Common myeloid progenitor, CD34-positive (primary cell): ENCODE data around the gene ATP2C2.
"Not testable (repeated sequence)": the region's sequence is repeated elsewhere in the genome, so short reads cannot be mapped to it uniquely, and the experiment has no call there.

ENCODE experiments used
- CTCF ChIA-PET: fragments of 350-600 bp; sonication (Branson Sonifier 250); formaldehyde crosslinking; loops from one replicate; lab custom pipeline; 2021; ENCODE audit warnings: antibody characterized with exemption; lab: Charles Lee
- POLR2A ChIA-PET: fragments of 350-600 bp; sonication (Branson Sonifier 250); formaldehyde crosslinking; loops from one replicate; lab custom pipeline; 2021; ENCODE audit warnings: antibody characterized with exemption; lab: Charles Lee
- DNase-seq, 3 donors: peaks; one replicate each; pipeline versions ENCODE4 v3.0.0 to v3.0.0-alpha.2; 2013
- H3K27ac ChIP-seq, 2 experiments: 1 replicate in 1 of 2; 2 replicates in 1 of 2; pipeline ENCODE4 v1.7.0; 2013; ENCODE audit warnings: inconsistent platforms in 2 of 2, low read length in 2 of 2, mild to moderate bottlenecking in 2 of 2, low read depth in 1 of 2, moderate library complexity in 1 of 2; ENCODE audit not compliant: severe bottlenecking in 2 of 2, insufficient read depth in 1 of 2, poor library complexity in 1 of 2
- H3K27me3 ChIP-seq, 5 experiments: replicated peaks in 2 of 5; 1 replicate in 3 of 5; 2 replicates in 2 of 5; pipeline versions ENCODE4 v1.6.1 to v1.7.0; 2013; ENCODE audit warnings: low read length in 4 of 5, mild to moderate bottlenecking in 2 of 5, moderate library complexity in 2 of 5, inconsistent platforms in 1 of 5; ENCODE audit not compliant: insufficient read depth in 5 of 5, control insufficient read depth in 4 of 5
- H3K36me3 ChIP-seq, 4 experiments: 1 replicate in 2 of 4; 2 replicates in 2 of 4; pipeline versions ENCODE4 v1.6.1 to v1.7.0; 2013; ENCODE audit warnings: low read length in 3 of 4, control low read depth in 1 of 4, mild to moderate bottlenecking in 1 of 4; ENCODE audit not compliant: control insufficient read depth in 4 of 4, insufficient read depth in 4 of 4
- H3K4me1 ChIP-seq, 4 experiments: 1 replicate in 3 of 4; 2 replicates in 1 of 4; pipeline versions ENCODE4 v1.6.1 to v1.7.1; 2013; ENCODE audit warnings: low read length in 3 of 4, mild to moderate bottlenecking in 3 of 4, control low read depth in 1 of 4, inconsistent platforms in 1 of 4, moderate library complexity in 1 of 4; ENCODE audit not compliant: control insufficient read depth in 4 of 4, insufficient read depth in 4 of 4; ENCODE audit errors: control extremely low read depth in 1 of 4
- H3K4me3 ChIP-seq, 7 experiments: 1 replicate in 4 of 7; 2 replicates in 3 of 7; pipeline versions ENCODE4 v1.5.1 to v1.7.0; 2013; ENCODE audit warnings: mild to moderate bottlenecking in 7 of 7, low read length in 6 of 7, moderate library complexity in 6 of 7, inconsistent platforms in 2 of 7, low read depth in 2 of 7, control low read depth in 1 of 7; ENCODE audit not compliant: insufficient read depth in 4 of 7, control insufficient read depth in 1 of 7; ENCODE audit errors: extremely low read depth in 1 of 7
- H3K9me3 ChIP-seq, 5 experiments: 1 replicate in 4 of 5; 2 replicates in 1 of 5; pipeline versions ENCODE4 v1.6.1 to v1.7.1; 2013; ENCODE audit warnings: low read length in 4 of 5, mild to moderate bottlenecking in 2 of 5, inconsistent platforms in 1 of 5, low read depth in 1 of 5, moderate library complexity in 1 of 5; ENCODE audit not compliant: control insufficient read depth in 4 of 5, insufficient read depth in 2 of 5; ENCODE audit errors: control extremely low read depth in 1 of 5
- WGBS: methylation state at CpG from one replicate; pipeline ENCODE4 v1.1.5; 2013; ENCODE audit not compliant: insufficient coverage; 5-methylcytosine and 5-hydroxymethylcytosine counted together

ATP2C2 gene

DNA sequence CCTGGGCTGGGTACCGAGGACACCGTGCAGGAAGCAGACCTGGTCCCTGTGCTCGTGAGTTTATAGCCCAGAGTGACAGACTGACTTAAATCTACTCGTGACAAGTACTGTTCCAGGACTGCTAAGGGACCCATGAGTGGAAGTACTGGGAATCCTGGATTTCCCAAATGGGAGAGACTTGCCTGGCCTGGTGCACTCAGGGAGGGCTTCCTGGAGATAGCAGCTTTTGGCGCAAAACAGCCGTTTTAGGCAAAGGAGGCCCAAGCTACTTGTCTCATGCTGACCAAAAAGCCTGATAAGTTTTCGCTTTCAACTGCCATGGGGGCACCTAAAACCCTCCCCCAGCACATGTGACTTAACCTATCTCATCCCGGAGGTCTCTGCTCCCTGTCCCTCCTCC, 51.4 kb downstream of the ATP2C2 start:
- H3K4me1 ChIP-seq = no peaks in the 10 kb centered on the region
- no peak overlapping the region for H3K4me3 ChIP-seq
- H3K27ac ChIP-seq = no peak overlapping the region
- ChIA-PET POLR2A (no interaction called here), CTCF (no interaction called here)
- DNase-seq = no peak
- peaks cover 0 to 13% (median 7%) of the 10 kb centered on the region in 5 experiments for H3K27me3 ChIP-seq
- 90% methylated on average over 8 of the region's 8 CpGs for WGBS
- no peaks in the 10 kb centered on the region for H3K36me3 ChIP-seq
- peaks cover 0 to 2% (median 0%) of the 10 kb centered on the region in 5 experiments for H3K9me3 ChIP-seq

- 100% methylated on average over 5 of the region's 6 CpGs for WGBS
- H3K4me1 ChIP-seq, DNase-seq, H3K9me3 ChIP-seq, H3K27ac ChIP-seq, CTCF ChIA-PET, H3K36me3 ChIP-seq, POLR2A ChIA-PET, H3K4me3 ChIP-seq: not testable (repeated sequence)
- H3K27me3 ChIP-seq = peaks cover 0 to 11% (median 4%) of the 10 kb centered on the region in 5 experiments
Measured at GRCh38 chr16:84420556-84420955, 52.2 kb downstream of the ATP2C2 start.

DNA sequence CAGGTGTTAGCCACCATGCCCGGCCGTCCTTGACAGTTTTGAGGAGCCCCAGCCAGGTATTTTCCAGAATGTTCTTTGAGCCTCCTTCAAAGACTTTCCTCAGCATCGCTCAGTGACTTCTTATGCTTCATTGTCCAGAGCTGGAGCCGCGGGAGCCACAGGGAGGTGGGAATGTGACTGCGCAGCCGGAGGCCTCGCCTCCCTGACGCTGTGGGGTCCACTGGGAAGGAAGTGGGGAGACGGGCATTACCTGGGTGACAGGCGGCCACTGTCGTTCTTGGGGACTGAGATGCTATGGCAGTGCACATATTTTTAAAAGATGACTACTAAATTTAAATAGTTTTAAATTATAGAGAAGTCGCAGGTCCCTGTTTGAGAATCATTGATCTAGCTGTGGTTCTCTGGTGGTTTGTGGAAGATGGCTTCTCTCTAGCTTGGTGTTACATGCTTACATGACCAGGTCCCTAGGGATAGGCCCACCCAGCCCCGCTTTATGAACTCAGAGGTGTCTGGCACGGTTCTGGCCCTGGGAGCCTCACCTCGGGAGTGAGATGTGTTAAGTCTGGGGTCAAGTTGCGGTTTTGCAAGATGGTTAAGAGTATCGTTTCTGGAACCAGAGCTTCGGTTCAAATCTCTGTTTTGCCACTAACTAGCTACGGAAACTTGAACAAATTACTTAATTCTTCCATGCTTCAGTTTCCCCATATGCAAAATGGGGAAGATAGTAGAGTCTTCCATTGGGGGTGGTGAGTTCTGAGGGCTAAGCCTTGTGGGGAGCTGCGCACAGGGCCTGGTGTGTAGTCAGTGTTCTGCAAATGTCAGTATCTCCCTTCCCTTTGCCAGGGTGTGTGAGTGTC, 53.0 kb downstream of the ATP2C2 start:
- Histone ChIP-seq H3K27ac (no peak overlapping the region), H3K36me3 (no peaks in the 10 kb centered on the region), H3K9me3 (peaks cover 0 to 2% (median 0%) of the 10 kb centered on the region in 5 experiments), H3K4me3 (no peak overlapping the region), H3K27me3 (peaks cover 0 to 15% (median 3%) of the 10 kb centered on the region in 5 experiments), H3K4me1 (no peaks in the 10 kb centered on the region)
- ChIA-PET CTCF (no interaction called here), POLR2A (no interaction called here)
- no peak for DNase-seq
- 99% methylated on average over 11 of the region's 21 CpGs for WGBS

DNA sequence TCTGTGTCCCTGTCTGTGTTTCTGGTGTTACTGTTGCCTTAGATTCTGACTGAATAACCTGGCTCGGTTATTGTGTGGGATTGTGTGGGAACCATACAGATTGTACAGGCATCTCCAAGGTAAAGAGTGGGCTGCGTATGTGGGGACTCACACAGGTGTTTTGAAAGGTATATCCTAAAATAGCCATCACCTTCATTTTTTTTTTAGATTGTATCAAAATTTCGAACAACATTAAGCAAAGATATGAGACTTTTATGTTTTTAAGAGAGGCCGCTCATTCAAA, 53.5 kb downstream of the ATP2C2 start:
- no peaks in the 10 kb centered on the region for H3K4me1 ChIP-seq
- POLR2A ChIA-PET = no interaction called here
- no peak overlapping the region for H3K27ac ChIP-seq
- peaks cover 0 to 12% (median 3%) of the 10 kb centered on the region in 5 experiments for H3K27me3 ChIP-seq
- peaks cover 0 to 2% (median 0%) of the 10 kb centered on the region in 5 experiments for H3K9me3 ChIP-seq
- no peak for DNase-seq
- H3K4me3 ChIP-seq = no peak overlapping the region
- CTCF ChIA-PET = no interaction called here
- H3K36me3 ChIP-seq = no peaks in the 10 kb centered on the region
- WGBS = 94% methylated on average over 3 of the region's 4 CpGs

- H3K27me3 ChIP-seq = peaks cover 0 to 7% (median 0%) of the 10 kb centered on the region in 5 experiments
- CTCF ChIA-PET = no interaction called here
- no peak overlapping the region for H3K4me3 ChIP-seq
- WGBS = 95% methylated on average over 4 of the region's 4 CpGs
- no peaks in the 10 kb centered on the region for H3K4me1 ChIP-seq
- POLR2A ChIA-PET = no interaction called here
- DNase-seq = peak; percentile 27 to 44 (median 29)
- H3K9me3 ChIP-seq = peaks cover 0 to 2% (median 0%) of the 10 kb centered on the region in 5 experiments
- H3K27ac ChIP-seq = no peak overlapping the region
- no peaks in the 10 kb centered on the region for H3K36me3 ChIP-seq
Measured at GRCh38 chr16:84423416-84423837, 55.1 kb downstream of the ATP2C2 start.

DNA sequence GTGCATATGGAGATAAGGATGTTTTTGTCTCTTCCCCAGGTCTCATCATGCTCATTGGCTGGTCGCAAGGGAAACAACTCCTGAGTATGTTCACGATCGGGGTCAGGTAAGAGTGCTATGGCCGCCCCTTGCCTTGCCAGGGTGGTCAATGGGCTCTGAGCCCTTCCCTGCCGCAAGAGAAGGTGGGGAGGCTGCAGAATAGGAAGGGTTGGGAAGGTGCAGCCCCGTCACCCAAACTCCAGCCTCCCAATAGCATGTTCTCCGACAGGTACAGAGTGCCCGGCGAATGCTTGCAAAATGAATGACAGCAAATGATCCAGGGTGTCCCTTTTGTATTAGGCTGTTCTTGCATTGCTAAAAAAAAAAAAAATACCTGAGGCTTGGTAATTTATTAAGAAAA, 57.4 kb downstream of the ATP2C2 start:
- H3K27me3 ChIP-seq = peaks cover 0 to 10% (median 2%) of the 10 kb centered on the region in 5 experiments
- no peak overlapping the region for H3K27ac ChIP-seq
- no peak for DNase-seq
- 99% methylated on average over 9 of the region's 9 CpGs for WGBS
- no peaks in the 10 kb centered on the region for H3K4me1 ChIP-seq
- H3K4me3 ChIP-seq = no peak overlapping the region
- H3K36me3 ChIP-seq = no peaks in the 10 kb centered on the region
- ChIA-PET POLR2A (no interaction called here), CTCF (no interaction called here)
- peaks cover 0 to 2% (median 0%) of the 10 kb centered on the region in 5 experiments for H3K9me3 ChIP-seq

DNA sequence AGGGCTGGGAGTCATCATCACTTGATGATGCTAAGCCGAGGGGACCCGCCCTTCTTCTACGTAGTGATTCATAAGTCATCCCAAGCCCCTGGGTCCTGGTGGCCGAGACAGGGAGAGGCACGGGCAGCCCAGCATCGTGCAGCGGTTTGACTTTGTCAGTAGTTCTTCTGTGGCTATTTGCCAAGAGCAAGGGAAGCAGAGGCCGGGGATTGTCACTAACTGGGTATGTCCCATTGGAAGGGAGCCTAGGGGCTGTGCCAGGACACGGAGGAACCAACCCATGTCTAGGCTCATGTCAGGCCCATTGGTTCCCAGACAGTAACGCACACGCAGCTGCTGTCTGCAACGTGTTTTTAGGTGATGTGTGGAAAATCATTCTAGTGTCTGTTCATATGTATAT, 58.5 kb downstream of the ATP2C2 start:
- ChIA-PET CTCF (no interaction called here), POLR2A (no interaction called here)
- peaks cover 0 to 13% (median 2%) of the 10 kb centered on the region in 5 experiments for H3K27me3 ChIP-seq
- 100% methylated on average over 8 of the region's 12 CpGs for WGBS
- H3K27ac ChIP-seq = no peak overlapping the region
- no peak overlapping the region for H3K4me3 ChIP-seq
- H3K36me3 ChIP-seq = no peaks in the 10 kb centered on the region
- no peak for DNase-seq
- peaks cover 0 to 2% (median 0%) of the 10 kb centered on the region in 5 experiments for H3K9me3 ChIP-seq
- no peaks in the 10 kb centered on the region for H3K4me1 ChIP-seq
